ENCODE data around the gene C1QTNF3. TPM values are rescaled to one million over a fixed set of nuclear protein-coding genes. Genes with fewer than 3 reads are reported as not detected.

The C1QTNF3 gene
- total and polyA plus RNA-seq, 2 of the 8 experiments (the other 6 are each of a cell fraction or from before 2014, with no cell fraction given): 1.0 to 1.2 TPM

DNA sequence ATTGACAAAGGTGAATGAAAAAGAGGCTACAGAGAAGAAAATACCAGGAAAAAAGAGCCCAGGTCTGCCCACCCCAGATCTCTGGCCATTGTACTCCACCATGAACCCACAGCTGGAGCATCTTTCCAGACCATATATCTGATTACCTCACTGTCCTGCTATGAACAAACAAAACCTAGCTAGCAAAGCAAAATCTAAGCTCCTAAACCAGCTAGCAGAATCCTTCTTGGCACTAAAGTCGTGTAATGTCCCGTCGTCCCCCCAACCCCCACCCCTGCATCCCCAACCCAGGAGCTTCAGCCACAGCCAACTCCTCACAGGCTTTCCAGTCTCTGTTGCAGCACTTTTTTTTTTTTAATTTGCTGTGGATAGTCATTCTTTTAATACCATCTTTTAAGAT lies 2.5 kb downstream of the C1QTNF3 start:
- Histone ChIP-seq H4K20me1 (replicated peaks in 1 of 2; ENCODE audit: control insufficient read depth in 1 of 2, insufficient read depth in 2 of 2, low read length in 2 of 2) (no peaks in the 10 kb centered on the region), H3K9ac (replicated peaks in 1 of 4; ENCODE audit: extremely low read depth in 1 of 4, low read depth in 3 of 4, low read length in 3 of 4) (no peak overlapping the region), H3K23me2 (ENCODE audit: low read depth, low read length) (no peaks in the 10 kb centered on the region), H3K4me2 (ENCODE audit: insufficient read depth in 1 of 2, low read depth in 2 of 2, low read length in 2 of 2) (no peak overlapping the region), H3K18ac (ENCODE audit: extremely low read depth, low read length) (no peak overlapping the region), H2AFZ (ENCODE audit: low read length) (no peak overlapping the region), H3K27ac (ENCODE audit: low read depth, low read length) (no peak overlapping the region), H3K79me2 (ENCODE audit: control insufficient read depth in 1 of 2, insufficient read depth in 2 of 2, low read length in 2 of 2) (no peaks in the 10 kb centered on the region), H3K79me1 (ENCODE audit: low read depth, low read length) (no peaks in the 10 kb centered on the region), H2BK5ac (ENCODE audit: low read depth, low read length) (no peak overlapping the region), H4K91ac (replicated peaks; ENCODE audit: insufficient read length, low read length) (no peak overlapping the region), H4K8ac (ENCODE audit: extremely low read depth, insufficient read depth, low read length) (no peak overlapping the region), H2BK15ac (ENCODE audit: low read length) (no peak overlapping the region), H3K4me1 (replicated peaks in 1 of 4; ENCODE audit: control insufficient read depth in 3 of 4, insufficient read depth in 4 of 4, low read length in 3 of 4) (no peaks in the 10 kb centered on the region), H3K4ac (replicated peaks; ENCODE audit: insufficient read length, low read depth, low read length) (no peak overlapping the region), H2AK5ac (ENCODE audit: low read depth, low read length) (no peak overlapping the region), H3K36me3 (ENCODE audit: control insufficient read depth in 2 of 4, insufficient read depth in 4 of 4, low read length in 3 of 4) (no peaks in the 10 kb centered on the region), H3K56ac (replicated peaks; ENCODE audit: insufficient read length, low read depth, low read length) (no peak overlapping the region), H3K9me3 (ENCODE audit: insufficient read depth in 2 of 2, low read depth in 1 of 2, low read length in 1 of 2) (no peaks in the 10 kb centered on the region), H3K4me3 (ENCODE audit: extremely low read depth in 1 of 4, insufficient read depth in 2 of 4, low read depth in 3 of 4, low read length in 4 of 4) (no peak overlapping the region), H2BK12ac (ENCODE audit: low read depth, low read length) (no peak overlapping the region), H3K27me3 (replicated peaks in 1 of 4; ENCODE audit: control insufficient read depth in 3 of 4, extremely low read depth in 1 of 4, insufficient read depth in 3 of 4, low read length in 3 of 4) (no peaks in the 10 kb centered on the region), H2BK120ac (replicated peaks; ENCODE audit: low read depth, low read length) (no peak overlapping the region), H3K14ac (ENCODE audit: insufficient read length) (no peak overlapping the region), H3K23ac (ENCODE audit: insufficient read length) (no peak overlapping the region), H2BK20ac (ENCODE audit: low read length) (no peak overlapping the region), H4K5ac (ENCODE audit: insufficient read length, low read depth, low read length) (no peak overlapping the region)
- TF ChIP-seq KDM5A (IDR thresholded peaks at IDR 0.05; ENCODE audit: low read length) (no peak), SP2 (IDR thresholded peaks at IDR 0.05; ENCODE audit: low read length) (no peak), BCL11A (IDR thresholded peaks at IDR 0.05; ENCODE audit: low read depth in 2 of 2, low read length in 2 of 2) (no peak), CEBPB (IDR thresholded peaks at IDR 0.05; ENCODE audit: low read depth, low read length) (no peak), RNF2 (IDR thresholded peaks at IDR 0.05; ENCODE audit: borderline replicate concordance, low read depth, low read length, missing control alignments, poor library complexity, severe bottlenecking) (no peak), RXRA (IDR thresholded peaks at IDR 0.05; ENCODE audit: insufficient read depth, low read depth, low read length) (no peak), KDM4A (IDR thresholded peaks at IDR 0.05; ENCODE audit: low read depth, low read length, severe bottlenecking) (no peak)
- TF ChIP-seq, protein P1, sequence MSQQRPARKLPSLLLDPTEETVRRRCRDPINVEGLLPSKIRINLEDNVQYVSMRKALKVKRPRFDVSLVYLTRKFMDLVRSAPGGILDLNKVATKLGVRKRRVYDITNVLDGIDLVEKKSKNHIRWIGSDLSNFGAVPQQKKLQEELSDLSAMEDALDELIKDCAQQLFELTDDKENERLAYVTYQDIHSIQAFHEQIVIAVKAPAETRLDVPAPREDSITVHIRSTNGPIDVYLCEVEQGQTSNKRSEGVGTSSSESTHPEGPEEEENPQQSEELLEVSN (IDR thresholded peaks at IDR 0.05): no peak
- no peak for FAIRE-seq
- DNase-seq (ENCODE audit: low read depth in 1 of 2, low spot score in 2 of 2): no peak
- WGBS, 2 experiments (ENCODE audit: extremely low coverage in 1 of 2, insufficient coverage in 1 of 2, insufficient read length in 1 of 2, insufficient replicate concordance in 2 of 2, low coverage in 1 of 2, low lambda C conversion rate in 2 of 2, missing lambda C conversion rate in 1 of 2): 93% methylated on average over 3 of the region's 3 CpGs; no CpG with 5 or more reads in 1 of the 2 experiments
- ChIA-PET POLR2A (ENCODE audit: partially characterized antibody) (no interaction called here), CTCF (ENCODE audit: partially characterized antibody) (interaction anchor here (0.6 to 2.1 kb wide), 3 partner anchors 8 to 456 kb away, joined by 4 to 9 read pairs (median 4); no protein-coding TSS in a partner anchor)
